Globus pallidus (tissue), 1 donor: Measurements from ENCODE around the gene TGIF2.

Experiments
- DNase-seq: peaks from one replicate; pipeline ENCODE4 v3.0.0-alpha.2; 2015; ENCODE audit warnings: low spot score

Gene TGIF2

GRCh38 chr20:36573103-36573797 lies at the start of gene TGIF2:
Gene TGIF2 (plus strand): TSS chr20:36573597. CDS start chr20:36578775, 5,178 bp downstream.
- peak; percentile 38 for DNase-seq

DNA sequence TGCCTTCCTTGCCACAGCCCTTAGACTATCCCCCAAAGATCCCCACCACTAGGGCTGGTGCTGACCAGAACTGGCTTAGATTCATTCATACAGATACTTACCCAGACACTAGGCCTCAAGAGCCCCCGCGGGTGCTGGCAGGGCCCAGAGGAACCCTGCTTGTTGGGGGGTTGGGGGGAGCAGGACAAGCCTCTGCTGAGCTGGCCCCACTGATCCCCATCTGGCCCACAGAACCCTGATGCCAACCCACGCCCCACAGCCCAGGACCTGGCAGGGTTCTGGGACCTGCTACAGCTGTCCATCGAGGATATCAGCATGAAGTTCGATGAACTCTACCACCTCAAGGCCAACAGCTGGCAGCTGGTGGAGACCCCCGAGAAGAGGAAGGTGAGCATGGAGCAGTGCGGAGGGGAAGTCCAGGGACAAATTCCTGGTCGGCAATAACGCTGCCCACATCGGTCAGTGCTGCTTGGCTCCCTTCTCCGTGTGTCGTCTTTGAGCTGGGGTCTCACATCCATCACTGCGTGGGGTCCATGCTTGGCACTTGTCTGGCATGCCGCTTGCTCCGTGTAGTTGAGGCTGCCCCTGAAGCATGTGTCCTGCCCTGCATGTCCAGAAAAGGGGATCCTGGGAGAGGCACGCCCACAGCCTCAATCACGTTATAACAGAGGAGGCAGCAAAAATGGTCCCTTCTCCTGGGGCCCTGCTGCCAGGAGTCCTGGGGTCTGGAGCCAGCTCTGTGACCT lies 47.6 kb upstream of the TGIF2 start:
- DNase-seq, result no peak

GRCh38 chr20:36526521-36527011 lies 46.8 kb upstream of the TGIF2 start:
- DNase-seq, result no peak

DNA sequence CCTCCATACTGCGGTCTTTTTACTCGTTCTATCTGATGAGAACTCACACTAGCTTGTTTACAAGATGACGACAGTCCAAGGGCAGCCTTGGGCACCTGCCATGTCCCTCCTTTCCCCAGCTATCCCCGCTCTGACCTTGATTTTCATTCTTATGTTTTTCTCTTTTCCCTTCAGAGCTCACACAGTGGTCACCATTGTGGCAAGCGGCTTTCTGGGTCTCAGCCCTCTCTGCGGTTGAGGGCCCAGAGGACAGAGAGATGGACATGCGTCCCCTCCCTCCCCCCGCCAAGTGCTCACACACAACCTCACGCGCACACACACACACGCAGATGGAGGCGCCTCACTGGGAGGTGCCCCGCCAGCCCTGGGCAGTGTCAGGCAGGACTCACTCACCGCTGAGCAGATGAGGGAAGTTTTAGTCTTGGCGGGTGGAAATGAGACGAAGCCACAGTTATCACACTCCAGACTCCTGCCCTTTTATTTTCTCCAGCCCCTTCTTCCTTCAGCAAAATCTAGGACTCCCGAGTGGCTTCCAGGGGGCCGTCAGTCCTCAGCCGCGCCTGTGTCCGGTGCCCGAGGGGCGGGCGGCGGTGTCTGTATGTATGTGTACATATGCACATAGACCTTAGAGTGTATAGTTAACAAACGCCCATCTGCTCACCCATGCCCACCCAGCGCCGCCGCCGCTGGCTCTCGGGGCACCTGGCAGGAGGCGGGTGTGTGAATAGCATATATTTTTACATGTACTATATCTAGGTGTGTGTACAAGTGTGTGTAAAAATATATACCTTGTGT lies 45.9 kb upstream of the TGIF2 start:
- no peak for DNase-seq

GRCh38 chr20:36528176-36528874 lies 45.1 kb upstream of the TGIF2 start:
- DNase-seq, result no peak

DNA sequence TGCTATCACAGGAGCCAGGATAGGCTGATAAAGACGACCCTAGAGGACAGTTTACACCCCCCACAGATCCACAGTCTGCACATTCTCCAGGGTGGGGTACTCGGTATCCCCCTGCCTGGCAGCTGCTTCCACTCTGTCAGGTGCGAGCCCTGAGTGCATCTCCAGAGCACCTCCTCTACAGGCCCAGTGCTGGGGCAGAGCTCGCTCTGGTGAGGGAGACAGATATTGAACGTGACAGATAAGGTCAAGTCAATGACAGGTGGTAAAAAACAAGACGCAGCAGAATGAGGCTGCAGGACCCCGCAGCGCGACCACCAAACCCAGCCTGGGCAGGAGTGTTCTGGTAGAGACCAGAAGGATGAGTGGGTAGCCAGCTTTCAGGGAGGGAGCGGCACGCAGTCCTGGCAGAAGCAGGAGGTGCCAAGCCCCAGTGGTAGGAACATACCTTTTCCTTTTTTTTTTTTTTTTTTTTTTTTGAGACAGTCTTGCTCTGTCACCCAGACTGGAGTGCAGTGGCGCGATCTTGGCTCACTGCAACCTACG lies 44.5 kb upstream of the TGIF2 start:
- DNase-seq, result no peak

DNA sequence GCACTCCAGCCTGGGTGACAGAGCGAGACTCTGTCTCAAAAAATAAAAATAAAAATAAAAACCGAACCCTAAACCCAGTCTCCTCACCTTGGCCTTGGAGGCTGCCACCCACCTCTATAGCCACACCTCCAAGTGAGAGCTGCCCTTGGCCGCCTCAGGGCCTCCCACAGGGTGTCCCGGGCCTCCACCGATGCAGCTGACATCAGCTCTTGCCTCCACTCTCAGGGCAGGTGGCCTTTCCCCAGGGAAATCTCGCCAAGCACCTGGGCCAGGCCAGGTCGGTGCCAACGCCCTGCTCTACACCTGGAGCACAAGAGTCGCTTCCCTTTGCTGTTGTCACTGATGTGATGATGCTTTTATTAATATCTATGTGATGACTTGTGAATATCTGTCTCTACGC lies 41.0 kb upstream of the TGIF2 start:
- DNase-seq, result no peak

- DNase-seq, result no peak
Measured at GRCh38 chr20:36532822-36533221, 40.6 kb upstream of the TGIF2 start.

DNA sequence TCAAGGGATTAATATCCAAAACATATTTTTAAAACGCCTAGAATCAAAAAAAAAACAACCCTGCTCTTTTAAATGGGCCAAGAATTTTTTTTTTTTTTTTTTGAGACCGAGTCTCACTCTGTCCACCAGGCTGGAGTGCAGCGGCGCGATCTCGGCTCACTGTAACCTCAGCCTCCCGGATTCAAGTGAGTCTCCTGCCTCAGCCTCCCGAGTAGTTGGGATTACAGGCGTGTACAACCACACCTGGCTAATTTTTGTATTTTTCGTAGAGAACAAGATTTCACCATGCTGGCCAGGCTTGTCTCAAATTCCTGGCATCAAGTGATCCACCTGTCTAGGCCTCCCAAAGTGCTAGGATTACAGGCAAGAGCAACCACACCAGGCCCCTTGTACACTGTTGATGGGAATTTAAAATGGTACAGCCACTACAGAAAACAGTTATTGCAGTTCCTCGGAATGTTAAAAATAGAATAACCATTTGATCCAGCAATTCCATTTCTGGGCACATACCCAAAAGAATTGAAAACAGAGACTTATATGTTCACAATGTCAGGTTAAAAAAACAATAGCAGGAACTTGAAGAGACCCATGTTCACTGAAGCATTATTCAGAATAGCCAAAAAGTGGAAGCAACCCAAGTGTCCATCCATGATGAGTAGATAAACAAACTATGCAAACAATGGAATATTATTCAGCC lies 35.2 kb upstream of the TGIF2 start:
- no peak for DNase-seq

DNA sequence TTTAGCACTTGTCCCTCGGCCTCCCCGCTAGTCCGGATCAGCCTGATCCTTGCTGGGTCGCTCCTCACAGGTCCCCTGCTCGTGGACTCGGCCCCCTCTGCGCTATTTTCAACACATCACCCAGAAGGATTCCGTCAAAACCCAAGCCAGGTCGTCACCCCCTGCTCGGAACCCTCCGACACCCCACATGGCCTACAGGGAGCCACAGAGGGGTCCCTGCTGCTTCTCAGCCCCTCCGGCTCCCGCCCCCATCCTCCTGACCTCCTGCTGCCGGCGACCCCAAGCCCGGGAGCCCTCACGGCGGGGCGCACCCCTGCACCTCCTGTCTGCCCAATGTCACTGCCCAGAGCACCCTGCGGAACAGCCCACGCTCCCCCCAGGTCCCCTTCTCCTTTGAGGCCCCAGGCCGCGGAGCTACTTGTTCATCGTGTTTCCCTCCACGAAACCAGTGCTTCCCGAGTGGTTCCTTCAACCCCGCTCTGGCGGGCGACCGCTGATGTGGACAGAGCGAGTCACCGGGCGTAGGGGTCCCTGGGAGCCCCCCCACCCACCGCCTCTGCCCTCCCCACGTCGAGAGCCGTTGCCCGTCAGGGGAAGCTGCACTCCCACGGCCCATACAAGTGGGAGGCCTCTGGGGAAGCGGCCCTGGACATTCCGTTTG lies 32.7 kb upstream of the TGIF2 start:
- no peak for DNase-seq

- no peak for DNase-seq
Measured at GRCh38 chr20:36541227-36541767, 32.1 kb upstream of the TGIF2 start, which contains the start of gene MYL9. Gene MYL9 (plus strand): TSS chr20:36541519. CDS start chr20:36544885, 3,366 bp downstream.

DNA sequence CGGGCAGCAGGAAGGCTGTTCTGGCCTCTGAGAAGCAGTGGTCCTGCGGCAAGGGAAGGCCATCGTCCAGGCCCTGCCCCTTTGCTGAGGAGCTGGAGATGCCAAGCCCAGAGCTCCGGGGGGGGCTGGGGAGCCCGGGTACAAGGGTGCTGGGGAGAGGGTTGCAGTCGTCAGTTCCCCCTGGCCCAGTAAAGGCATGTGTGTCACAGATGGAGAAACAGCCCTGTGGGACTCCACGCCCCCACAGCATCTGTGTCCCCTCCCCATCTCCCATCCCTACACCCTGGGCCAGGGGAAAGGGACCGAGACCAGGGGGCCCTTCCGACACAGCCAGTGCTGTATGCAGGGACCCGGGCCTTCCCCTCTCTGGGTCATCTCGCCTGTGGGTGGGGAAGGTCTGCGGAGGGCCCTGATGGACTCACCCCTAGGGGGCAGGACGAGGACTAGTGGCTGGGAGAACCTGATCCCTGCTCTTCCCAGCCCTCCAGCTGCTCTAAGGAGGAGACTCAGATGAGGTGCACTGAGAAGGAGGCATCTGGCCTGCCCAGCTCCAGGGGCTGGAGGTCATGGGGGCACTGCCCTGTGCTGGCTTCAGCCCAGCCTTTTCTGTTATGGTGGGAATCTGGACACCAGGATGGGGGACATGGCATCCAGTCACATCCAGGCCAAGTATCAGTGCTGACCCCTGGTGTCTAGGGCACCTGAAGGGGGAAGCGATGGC lies 31.5 kb upstream of the TGIF2 start:
- DNase-seq, result no peak

- no peak for DNase-seq
Measured at GRCh38 chr20:36542516-36543183, 30.7 kb upstream of the TGIF2 start.

DNA sequence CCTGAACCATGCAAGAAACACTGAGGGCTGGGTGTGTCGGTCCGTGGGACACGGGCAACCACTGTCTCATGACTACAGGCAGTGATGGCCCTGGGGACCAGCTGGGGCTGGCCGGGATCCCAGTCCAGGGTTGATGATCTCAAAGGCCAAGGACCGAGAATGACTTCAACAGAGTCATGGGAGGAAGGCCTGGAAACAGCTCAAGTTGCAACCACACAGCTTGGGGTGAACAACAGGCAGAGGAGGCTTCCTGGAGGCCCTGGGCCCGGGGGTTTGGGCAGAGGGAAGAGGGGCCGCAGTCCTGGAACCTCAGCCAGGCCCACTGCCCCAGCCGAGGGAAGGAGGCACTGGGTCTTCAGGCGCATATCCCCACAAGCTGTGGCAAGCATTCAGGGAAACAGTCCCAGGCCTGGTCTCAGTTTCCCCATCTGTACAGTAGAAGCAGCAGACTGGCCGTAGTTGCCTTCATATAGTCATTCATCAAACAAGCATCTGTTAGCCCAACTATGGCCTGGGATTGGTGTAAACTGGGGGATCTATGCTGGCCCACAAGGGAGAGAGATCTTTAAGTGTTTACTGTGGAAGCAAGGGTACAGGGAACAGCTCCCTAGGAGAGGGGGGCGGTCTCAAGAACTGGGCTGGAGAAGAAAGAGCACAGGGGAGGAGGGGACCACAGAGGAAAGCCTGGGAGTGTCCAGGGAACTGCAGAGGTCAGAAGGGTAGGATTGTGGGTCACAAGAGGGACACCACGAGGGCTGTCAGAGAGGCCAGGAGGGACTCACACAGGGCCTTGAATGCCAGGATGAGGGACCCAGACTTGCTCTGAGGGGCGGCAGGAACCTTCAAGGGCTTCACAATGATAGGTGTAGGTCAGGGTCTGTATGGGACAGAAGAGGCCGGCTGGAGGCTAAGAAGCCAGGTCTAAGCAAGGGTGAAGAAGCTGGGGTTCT lies 29.9 kb upstream of the TGIF2 start:
- DNase-seq, result peak; percentile 10

GRCh38 chr20:36544134-36545018 lies 29.0 kb upstream of the TGIF2 start:
- DNase-seq, result no peak

- no peak for DNase-seq
Measured at GRCh38 chr20:36546111-36546736, 27.2 kb upstream of the TGIF2 start.
